Uterus (tissue), 4 donors: Measurements from ENCODE around the gene PAK1. TPM values are rescaled to one million over a fixed set of nuclear protein-coding genes. Genes with fewer than 3 reads are reported as not detected.
"Not testable (repeated sequence)": the region's sequence is repeated elsewhere in the genome, so short reads cannot be mapped to it uniquely, and the experiment has no call there.

ENCODE experiments used
- DNase-seq, 2 donors: peaks; one replicate each; pipeline ENCODE4 v3.0.0-alpha.2; 2019 to 2020
- H3K27ac ChIP-seq, 2 donors: fragments of 200-600 bp; sonication (generic); 1 replicate in 1 of 2; 2 replicates in 1 of 2; pipeline ENCODE4 v1.5.1; 2016 to 2018
- H3K27me3 ChIP-seq, 2 donors: fragments of 200-600 bp; sonication (generic); one replicate each; pipeline ENCODE4 v1.5.1; 2018 to 2019; ENCODE audit warnings: control low read depth in 1 of 2
- H3K36me3 ChIP-seq, 2 donors: fragments of 200-600 bp; sonication (generic); one replicate each; pipeline ENCODE4 v1.5.1; 2019; ENCODE audit warnings: control low read depth in 1 of 2
- H3K4me1 ChIP-seq, 2 donors: fragments of 200-600 bp; sonication (generic); one replicate each; pipeline ENCODE4 v1.5.1; 2018 to 2019; ENCODE audit warnings: control low read depth in 1 of 2
- H3K4me3 ChIP-seq, 2 donors: fragments of 200-600 bp; sonication (generic); 1 replicate in 1 of 2; 2 replicates in 1 of 2; pipeline ENCODE4 v1.5.1; 2018 to 2019; ENCODE audit warnings: mild to moderate bottlenecking in 1 of 2
- H3K9me3 ChIP-seq, 2 donors: fragments of 200-600 bp; sonication (generic); one replicate each; pipeline ENCODE4 v1.5.1; 2019; ENCODE audit warnings: control low read depth in 1 of 2
- POLR2A ChIP-seq, 2 donors: fragments of 450-650 bp; IDR thresholded peaks; one replicate each; pipeline ENCODE4 v1.6.1; 2016; ENCODE audit warnings: antibody characterized with exemption in 2 of 2, mild to moderate bottlenecking in 1 of 2, moderate library complexity in 1 of 2
- intact Hi-C: fragments of 100-400 bp; cut with DNase I; formaldehyde crosslinking; loops from one replicate; pipeline ENCODE4 v1.15.1; 2023; ENCODE audit warnings: low total_unique reads
- total RNA-seq, 4 donors: library from RNA; depleted of rRNA in 3 of 4; stranded (reverse); fragments of >200 nt in 3 of 4; gene quantifications; one replicate each; pipeline versions ENCODE4 v1.1.0 to v1.2.4, GENCODE V29; 2014 to 2023
- TF ChIP-seq, protein P1 (sequence below), 4 experiments: fragments of 200-600 bp in 2 of 4; fragments of 450-650 bp in 2 of 4; sonication (generic) in 2 of 4; IDR thresholded peaks; one replicate each; pipeline ENCODE4 v1.5.1; 2016 to 2019; ENCODE audit warnings: antibody characterized with exemption in 4 of 4, mild to moderate bottlenecking in 2 of 4, moderate library complexity in 1 of 4
- donor health status: DM: yes; HTN: yes; CAD: no.

The PAK1 gene
- total RNA-seq, 4 donors from 2014 or later, result 17.4 to 55.2 (median 35.7) TPM

DNA sequence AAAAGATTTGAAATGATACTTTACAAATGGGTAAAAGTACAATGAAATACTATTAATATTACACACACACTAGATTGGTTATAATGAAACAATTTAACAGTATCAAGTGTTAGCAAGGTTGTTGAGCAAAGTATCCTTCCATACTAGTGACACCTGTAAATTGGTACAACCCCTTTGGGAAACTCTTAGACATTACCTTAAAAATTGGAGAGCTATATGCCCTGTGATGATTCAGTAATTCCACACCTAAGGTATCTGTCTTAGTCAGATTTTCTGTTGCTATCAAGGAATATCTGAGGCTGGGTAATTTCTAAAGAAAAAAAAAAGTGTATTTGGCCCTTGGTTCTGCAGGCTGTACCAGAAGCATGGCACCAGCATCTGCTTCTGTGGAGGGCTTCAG lies 165.1 kb downstream of the PAK1 start:
- no peak for DNase-seq
- H3K4me3 ChIP-seq, result no peak overlapping the region
- no peaks in the 10 kb centered on the region for H3K27me3 ChIP-seq
- no peaks in the 10 kb centered on the region for H3K9me3 ChIP-seq
- TF ChIP-seq POLR2A (IDR thresholded peaks at IDR 0.05), result no peak
- TF ChIP-seq, protein P1, sequence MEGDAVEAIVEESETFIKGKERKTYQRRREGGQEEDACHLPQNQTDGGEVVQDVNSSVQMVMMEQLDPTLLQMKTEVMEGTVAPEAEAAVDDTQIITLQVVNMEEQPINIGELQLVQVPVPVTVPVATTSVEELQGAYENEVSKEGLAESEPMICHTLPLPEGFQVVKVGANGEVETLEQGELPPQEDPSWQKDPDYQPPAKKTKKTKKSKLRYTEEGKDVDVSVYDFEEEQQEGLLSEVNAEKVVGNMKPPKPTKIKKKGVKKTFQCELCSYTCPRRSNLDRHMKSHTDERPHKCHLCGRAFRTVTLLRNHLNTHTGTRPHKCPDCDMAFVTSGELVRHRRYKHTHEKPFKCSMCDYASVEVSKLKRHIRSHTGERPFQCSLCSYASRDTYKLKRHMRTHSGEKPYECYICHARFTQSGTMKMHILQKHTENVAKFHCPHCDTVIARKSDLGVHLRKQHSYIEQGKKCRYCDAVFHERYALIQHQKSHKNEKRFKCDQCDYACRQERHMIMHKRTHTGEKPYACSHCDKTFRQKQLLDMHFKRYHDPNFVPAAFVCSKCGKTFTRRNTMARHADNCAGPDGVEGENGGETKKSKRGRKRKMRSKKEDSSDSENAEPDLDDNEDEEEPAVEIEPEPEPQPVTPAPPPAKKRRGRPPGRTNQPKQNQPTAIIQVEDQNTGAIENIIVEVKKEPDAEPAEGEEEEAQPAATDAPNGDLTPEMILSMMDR (IDR thresholded peaks at IDR 0.05), result no peak
- no peak overlapping the region for H3K27ac ChIP-seq
- intact Hi-C loops, result no loop called here
- H3K36me3 ChIP-seq, result no peaks in the 10 kb centered on the region
- H3K4me1 ChIP-seq, result no peaks in the 10 kb centered on the region

- H3K9me3 ChIP-seq, result no peaks in the 10 kb centered on the region
- DNase-seq, result no peak
- TF ChIP-seq, protein P1 (IDR thresholded peaks at IDR 0.05), result no peak
- TF ChIP-seq POLR2A (IDR thresholded peaks at IDR 0.05), result no peak
- no peak overlapping the region for H3K27ac ChIP-seq
- intact Hi-C loops, result no loop called here
- no peaks in the 10 kb centered on the region for H3K36me3 ChIP-seq
- H3K4me1 ChIP-seq, result no peaks in the 10 kb centered on the region
- no peaks in the 10 kb centered on the region for H3K27me3 ChIP-seq
- no peak overlapping the region for H3K4me3 ChIP-seq
Observed at GRCh38 chr11:77303328-77303727, 170.6 kb downstream of the PAK1 start.

DNA sequence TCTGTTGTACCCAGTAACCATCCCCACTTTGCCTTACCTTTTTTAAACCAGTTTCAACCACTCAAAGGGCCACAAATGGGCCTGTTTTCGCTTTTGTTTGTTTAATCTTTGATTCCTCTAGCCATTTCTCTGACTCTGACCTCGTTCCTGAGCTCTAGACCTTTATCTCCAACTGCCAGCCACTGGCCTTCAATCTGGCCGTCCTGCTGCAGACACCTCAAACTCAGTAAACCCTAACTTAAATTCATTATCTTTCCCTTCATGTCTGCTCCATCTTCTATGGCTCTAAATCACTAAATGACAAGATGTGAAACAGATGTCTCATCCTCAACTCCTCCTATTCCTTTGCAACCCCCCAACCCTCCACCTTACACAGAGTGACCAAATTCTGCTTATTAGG lies 171.1 kb downstream of the PAK1 start:
- DNase-seq, result no peak
- intact Hi-C loops, result no loop called here
- H3K9me3 ChIP-seq, result no peaks in the 10 kb centered on the region

DNA sequence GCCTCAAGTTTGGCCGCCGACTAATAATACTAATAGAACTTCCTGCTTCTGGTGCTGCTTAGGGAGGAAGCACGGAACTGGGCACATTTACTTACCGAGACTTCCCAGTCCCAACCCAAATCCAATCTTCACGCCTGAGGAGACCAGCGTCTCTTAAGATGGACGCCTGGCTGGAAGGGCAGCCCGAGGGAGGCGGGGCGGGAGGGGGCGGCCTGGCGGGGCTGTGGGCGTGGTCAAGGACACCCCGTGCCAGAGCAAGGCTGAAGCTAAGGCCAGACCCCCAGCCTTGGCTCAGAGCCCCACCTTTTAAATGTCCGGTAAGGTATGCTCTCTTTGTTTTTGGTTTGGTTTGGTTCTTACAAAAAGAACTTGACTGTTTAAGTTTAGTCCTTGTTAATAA lies 172.4 kb downstream of the PAK1 start, which contains the start of gene GDPD4:
GDPD4 (minus strand) TSS at position 177 of the 400 bp plus-strand sequence. CDS start 16,549 bp downstream, outside the sequence.
- H3K4me1 ChIP-seq, result no peaks in the 10 kb centered on the region
- H3K27me3 ChIP-seq, result no peaks in the 10 kb centered on the region
- H3K36me3 ChIP-seq, result no peaks in the 10 kb centered on the region
- H3K4me3 ChIP-seq, result no peak within 1 kb of the TSS
- H3K27ac ChIP-seq, result no peak within 1 kb of the TSS
- no peak for DNase-seq
- H3K9me3 ChIP-seq, result no peaks in the 10 kb centered on the region
- intact Hi-C loops, result no loop called here
- TF ChIP-seq, protein P1 (IDR thresholded peaks at IDR 0.05), result no peak
- TF ChIP-seq POLR2A (IDR thresholded peaks at IDR 0.05), result no peak

More for the DNA sequence above, 171.1 kb downstream of the PAK1 start:
- H3K27me3 ChIP-seq, result no peaks in the 10 kb centered on the region
- no peaks in the 10 kb centered on the region for H3K36me3 ChIP-seq
- no peak overlapping the region for H3K4me3 ChIP-seq
- H3K27ac ChIP-seq, result no peak overlapping the region
- no peaks in the 10 kb centered on the region for H3K4me1 ChIP-seq
- TF ChIP-seq POLR2A (IDR thresholded peaks at IDR 0.05), result no peak
- TF ChIP-seq, protein P1 (IDR thresholded peaks at IDR 0.05), result no peak

DNA sequence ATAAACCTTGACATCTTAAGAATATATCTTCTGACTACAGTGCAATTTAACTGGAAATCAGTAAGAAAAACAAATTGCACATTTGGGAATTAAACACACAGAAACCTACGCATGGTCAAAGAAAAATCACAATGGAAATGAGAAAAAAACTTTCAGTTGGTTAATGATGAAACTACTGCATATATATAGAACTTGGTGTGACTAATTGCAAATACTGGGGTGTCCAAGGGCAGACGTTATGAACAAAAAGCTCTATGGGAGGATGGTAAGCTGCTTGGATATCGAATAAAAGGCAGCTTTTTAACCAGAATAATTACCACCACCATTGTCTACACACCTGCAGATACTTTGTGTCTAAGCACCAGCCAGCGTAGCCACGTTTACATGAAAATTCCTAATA lies 173.2 kb downstream of the PAK1 start:
- no peaks in the 10 kb centered on the region for H3K36me3 ChIP-seq
- no peak overlapping the region for H3K4me3 ChIP-seq
- no peaks in the 10 kb centered on the region for H3K9me3 ChIP-seq
- no peaks in the 10 kb centered on the region for H3K4me1 ChIP-seq
- intact Hi-C loops, result no loop called here
- no peak overlapping the region for H3K27ac ChIP-seq
- H3K27me3 ChIP-seq, result no peaks in the 10 kb centered on the region
- TF ChIP-seq, protein P1 (IDR thresholded peaks at IDR 0.05), result no peak
- TF ChIP-seq POLR2A (IDR thresholded peaks at IDR 0.05), result no peak
- DNase-seq, result no peak

- DNase-seq, H3K27ac ChIP-seq, intact Hi-C loops, H3K27me3 ChIP-seq, H3K4me1 ChIP-seq, H3K36me3 ChIP-seq, H3K4me3 ChIP-seq, H3K9me3 ChIP-seq: not testable (repeated sequence)
Observed at GRCh38 chr11:77300028-77300427, 173.9 kb downstream of the PAK1 start.
